ENCODE results near the gene PCYT1A.

- TF ChIP-seq CTCF (IDR thresholded peaks at IDR 0.05; ENCODE audit: borderline replicate concordance, extremely low read depth, low read length, poor library complexity, severe bottlenecking) (no peak), EZH2 (IDR thresholded peaks at IDR 0.05; ENCODE audit: borderline replicate concordance, low read depth, low read length, severe bottlenecking) (no peak)
These were observed 95.4 kb downstream of the PCYT1A start for GRCh38 chr3:196192036-196192523.

All from DND-41 (cell line).